Lung microvascular endothelial cell (primary cell): Measurements from ENCODE around the gene GIMAP6. TPM values are rescaled to one million over a fixed set of nuclear protein-coding genes. Genes with fewer than 3 reads are reported as not detected.
"Not testable (repeated sequence)": the region's sequence is repeated elsewhere in the genome, so short reads cannot be mapped to it uniquely, and the experiment has no call there.

Experiments used
- DNase-seq, 2 donors: peaks; one replicate each; pipeline versions ENCODE4 v3.0.0 to v3.0.0-alpha.2; 2010; ENCODE audit warnings: low read depth in 2 of 2
- total RNA-seq: library from RNA; depleted of rRNA; stranded (reverse); fragments of >200 nt; gene quantifications from 2 replicates; pipeline ENCODE4 v1.2.1, GENCODE V29; 2014

The GIMAP6 gene
- total RNA-seq, 1 donor from 2014 or later, result 175 TPM

- peak in 1 of 2 donors; percentile 60 for DNase-seq
Measured at GRCh38 chr7:150586068-150586784, 46.0 kb downstream of the GIMAP6 start.

- DNase-seq, result no peak
Measured at GRCh38 chr7:150585199-150585598, 47.0 kb downstream of the GIMAP6 start.

GRCh38 chr7:150580638-150581394 is 51.4 kb downstream of the GIMAP6 start:
- no peak for DNase-seq

- DNase-seq, result not testable (repeated sequence)
Measured at GRCh38 chr7:150579979-150580637, 52.1 kb downstream of the GIMAP6 start.

Other genes starting within 250 kb of the GIMAP6 start
- gene GIMAP8, start 181.8 kb downstream of the GIMAP6 start, total RNA-seq, result 88.7 and 137 TPM in 2 replicates
- 44.2 and 104 TPM in 2 replicates for gene GIMAP7, start 117.5 kb downstream of the GIMAP6 start, total RNA-seq
- gene GIMAP4, start 65.0 kb downstream of the GIMAP6 start, total RNA-seq, result 166 and 197 TPM in 2 replicates
- gene GIMAP2, start 53.3 kb upstream of the GIMAP6 start, total RNA-seq, result 34.0 and 42.3 TPM in 2 replicates
- 13.3 and 16.7 TPM in 2 replicates for gene GIMAP1, start 84.2 kb upstream of the GIMAP6 start, total RNA-seq
- gene GIMAP5, start 105.0 kb upstream of the GIMAP6 start, total RNA-seq, result 187 and 435 TPM in 2 replicates
- gene TMEM176B, start 168.0 kb upstream of the GIMAP6 start, total RNA-seq, result not detected in 2 replicates
- gene TMEM176A, start 168.4 kb upstream of the GIMAP6 start, total RNA-seq, result not detected in 2 replicates
- not detected in 2 replicates for gene AOC1, start 220.1 kb upstream of the GIMAP6 start, total RNA-seq